ENCODE measurements around the gene PARD6B.

DNA sequence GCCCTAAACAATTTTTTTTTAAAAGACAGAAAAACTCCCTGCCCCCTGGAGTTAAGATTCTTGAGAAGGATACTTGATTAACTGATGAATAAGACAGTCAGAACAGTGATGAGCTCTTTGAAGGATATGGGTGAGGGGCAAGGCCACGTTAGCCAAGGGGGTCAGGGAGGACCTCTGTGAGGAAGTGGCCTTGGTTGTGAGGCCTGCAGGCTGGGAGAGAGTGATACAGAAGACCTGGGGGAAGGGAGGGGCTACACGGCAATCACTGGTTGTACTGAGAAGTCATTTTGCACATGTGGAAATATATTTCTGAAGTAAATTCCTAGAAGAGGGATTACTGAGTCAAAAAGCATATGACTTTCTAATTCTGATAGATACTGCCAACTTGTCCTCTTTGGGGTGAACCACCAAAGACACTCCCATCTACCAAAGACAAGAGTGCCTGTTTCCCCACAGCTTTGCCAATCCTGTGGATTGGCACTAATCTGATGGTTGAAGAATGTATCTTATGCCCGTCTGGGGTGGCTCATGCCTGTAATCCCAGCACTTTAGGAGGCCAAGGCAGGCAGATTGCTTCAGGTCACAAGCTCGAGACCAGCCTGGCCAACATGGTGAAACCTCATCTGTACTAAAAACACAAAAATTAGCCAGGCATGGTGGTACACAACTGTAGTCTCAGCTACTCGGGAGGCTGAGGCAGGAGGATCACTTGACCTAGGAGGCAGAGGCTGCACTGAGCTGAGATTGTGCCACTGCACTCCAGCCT is 41.2 kb downstream of the PARD6B start:
- TF ChIP-seq ESRRA (CRISPR knock-in tag; IDR thresholded peaks at IDR 0.05; ENCODE audit: borderline replicate concordance) (no peak), ELF4 (CRISPR knock-in tag; IDR thresholded peaks at IDR 0.05; ENCODE audit: low read depth) (no peak), ZNF121 (CRISPR knock-in tag; IDR thresholded peaks at IDR 0.05) (no peak), CBFB (CRISPR knock-in tag; IDR thresholded peaks at IDR 0.05; ENCODE audit: low read depth) (no peak), CTCF (IDR thresholded peaks at IDR 0.05) (no peak), JAZF1 (CRISPR knock-in tag; IDR thresholded peaks at IDR 0.05) (no peak), CREM (CRISPR knock-in tag; IDR thresholded peaks at IDR 0.05) (no peak), SP1 (CRISPR knock-in tag; conservative IDR thresholded peaks at IDR 0.05) (no peak), GABPB1 (CRISPR knock-in tag; IDR thresholded peaks at IDR 0.05) (no peak)
- TF ChIP-seq, protein P1, sequence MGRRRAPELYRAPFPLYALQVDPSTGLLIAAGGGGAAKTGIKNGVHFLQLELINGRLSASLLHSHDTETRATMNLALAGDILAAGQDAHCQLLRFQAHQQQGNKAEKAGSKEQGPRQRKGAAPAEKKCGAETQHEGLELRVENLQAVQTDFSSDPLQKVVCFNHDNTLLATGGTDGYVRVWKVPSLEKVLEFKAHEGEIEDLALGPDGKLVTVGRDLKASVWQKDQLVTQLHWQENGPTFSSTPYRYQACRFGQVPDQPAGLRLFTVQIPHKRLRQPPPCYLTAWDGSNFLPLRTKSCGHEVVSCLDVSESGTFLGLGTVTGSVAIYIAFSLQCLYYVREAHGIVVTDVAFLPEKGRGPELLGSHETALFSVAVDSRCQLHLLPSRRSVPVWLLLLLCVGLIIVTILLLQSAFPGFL (CRISPR knock-in tag; IDR thresholded peaks at IDR 0.05; ENCODE audit: borderline replicate concordance) = no peak
- TF ChIP-seq, protein P2, sequence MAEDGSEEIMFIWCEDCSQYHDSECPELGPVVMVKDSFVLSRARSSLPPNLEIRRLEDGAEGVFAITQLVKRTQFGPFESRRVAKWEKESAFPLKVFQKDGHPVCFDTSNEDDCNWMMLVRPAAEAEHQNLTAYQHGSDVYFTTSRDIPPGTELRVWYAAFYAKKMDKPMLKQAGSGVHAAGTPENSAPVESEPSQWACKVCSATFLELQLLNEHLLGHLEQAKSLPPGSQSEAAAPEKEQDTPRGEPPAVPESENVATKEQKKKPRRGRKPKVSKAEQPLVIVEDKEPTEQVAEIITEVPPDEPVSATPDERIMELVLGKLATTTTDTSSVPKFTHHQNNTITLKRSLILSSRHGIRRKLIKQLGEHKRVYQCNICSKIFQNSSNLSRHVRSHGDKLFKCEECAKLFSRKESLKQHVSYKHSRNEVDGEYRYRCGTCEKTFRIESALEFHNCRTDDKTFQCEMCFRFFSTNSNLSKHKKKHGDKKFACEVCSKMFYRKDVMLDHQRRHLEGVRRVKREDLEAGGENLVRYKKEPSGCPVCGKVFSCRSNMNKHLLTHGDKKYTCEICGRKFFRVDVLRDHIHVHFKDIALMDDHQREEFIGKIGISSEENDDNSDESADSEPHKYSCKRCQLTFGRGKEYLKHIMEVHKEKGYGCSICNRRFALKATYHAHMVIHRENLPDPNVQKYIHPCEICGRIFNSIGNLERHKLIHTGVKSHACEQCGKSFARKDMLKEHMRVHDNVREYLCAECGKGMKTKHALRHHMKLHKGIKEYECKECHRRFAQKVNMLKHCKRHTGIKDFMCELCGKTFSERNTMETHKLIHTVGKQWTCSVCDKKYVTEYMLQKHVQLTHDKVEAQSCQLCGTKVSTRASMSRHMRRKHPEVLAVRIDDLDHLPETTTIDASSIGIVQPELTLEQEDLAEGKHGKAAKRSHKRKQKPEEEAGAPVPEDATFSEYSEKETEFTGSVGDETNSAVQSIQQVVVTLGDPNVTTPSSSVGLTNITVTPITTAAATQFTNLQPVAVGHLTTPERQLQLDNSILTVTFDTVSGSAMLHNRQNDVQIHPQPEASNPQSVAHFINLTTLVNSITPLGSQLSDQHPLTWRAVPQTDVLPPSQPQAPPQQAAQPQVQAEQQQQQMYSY (CRISPR knock-in tag; IDR thresholded peaks at IDR 0.05) = no peak
- TF ChIP-seq, protein P3, sequence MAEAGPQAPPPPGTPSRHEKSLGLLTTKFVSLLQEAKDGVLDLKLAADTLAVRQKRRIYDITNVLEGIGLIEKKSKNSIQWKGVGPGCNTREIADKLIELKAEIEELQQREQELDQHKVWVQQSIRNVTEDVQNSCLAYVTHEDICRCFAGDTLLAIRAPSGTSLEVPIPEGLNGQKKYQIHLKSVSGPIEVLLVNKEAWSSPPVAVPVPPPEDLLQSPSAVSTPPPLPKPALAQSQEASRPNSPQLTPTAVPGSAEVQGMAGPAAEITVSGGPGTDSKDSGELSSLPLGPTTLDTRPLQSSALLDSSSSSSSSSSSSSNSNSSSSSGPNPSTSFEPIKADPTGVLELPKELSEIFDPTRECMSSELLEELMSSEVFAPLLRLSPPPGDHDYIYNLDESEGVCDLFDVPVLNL (CRISPR knock-in tag; IDR thresholded peaks at IDR 0.05; ENCODE audit: borderline replicate concordance, low read depth) = no peak
- TF ChIP-seq, protein P4, sequence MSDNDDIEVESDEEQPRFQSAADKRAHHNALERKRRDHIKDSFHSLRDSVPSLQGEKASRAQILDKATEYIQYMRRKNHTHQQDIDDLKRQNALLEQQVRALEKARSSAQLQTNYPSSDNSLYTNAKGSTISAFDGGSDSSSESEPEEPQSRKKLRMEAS (CRISPR knock-in tag; IDR thresholded peaks at IDR 0.05) = no peak
